ENCODE measurements around the gene EIF3B.

Gene EIF3B

GRCh38 chr7:2309889-2310331 lies 44.7 kb upstream of the EIF3B start:
- H3K4me1 ChIP-seq (ENCODE audit: low read length): no peaks in the 10 kb centered on the region
- no peak overlapping the region for H3K27ac ChIP-seq (ENCODE audit: low read length)
- DNase-seq: no peak
- no peaks in the 10 kb centered on the region for H3K36me3 ChIP-seq (replicated peaks; ENCODE audit: insufficient read depth, low read length)
- H3K9me3 ChIP-seq (replicated peaks; ENCODE audit: insufficient read depth, low read length): no peaks in the 10 kb centered on the region
- H3K27me3 ChIP-seq (replicated peaks; ENCODE audit: insufficient read depth, low read length): no peaks in the 10 kb centered on the region
- H3K4me3 ChIP-seq (ENCODE audit: low read length): no peak overlapping the region
- H4K20me1 ChIP-seq (ENCODE audit: insufficient read depth, low read length): no peaks in the 10 kb centered on the region
- peaks cover 28% of the 10 kb centered on the region for H3K79me2 ChIP-seq (ENCODE audit: low read length)
- no peak overlapping the region for H3K4me2 ChIP-seq (ENCODE audit: low read depth, low read length)
- H2AFZ ChIP-seq (ENCODE audit: low read length): no peak overlapping the region
- H3F3A ChIP-seq (ENCODE audit: insufficient read depth, low read length): no peaks in the 10 kb centered on the region
- H3K9ac ChIP-seq (ENCODE audit: low read length): no peak overlapping the region
- no peaks in the 10 kb centered on the region for H3K9me2 ChIP-seq (replicated peaks; ENCODE audit: insufficient read depth, low read length)
- TF ChIP-seq EZH2phosphoT487 (IDR thresholded peaks at IDR 0.05; ENCODE audit: low read length) (no peak), EZH2 (optimal IDR thresholded peaks at IDR 0.05; ENCODE audit: low read depth, low read length) (no peak), CTCF (IDR thresholded peaks at IDR 0.05; ENCODE audit: low read length) (no peak)

GRCh38 chr7:2312267-2312929 lies 42.2 kb upstream of the EIF3B start:
- Histone ChIP-seq H3F3A (ENCODE audit: insufficient read depth, low read length) (no peaks in the 10 kb centered on the region), H3K4me2 (ENCODE audit: low read depth, low read length) (no peak overlapping the region), H3K4me3 (ENCODE audit: low read length) (no peak overlapping the region), H3K27me3 (replicated peaks; ENCODE audit: insufficient read depth, low read length) (no peaks in the 10 kb centered on the region), H3K36me3 (replicated peaks; ENCODE audit: insufficient read depth, low read length) (no peaks in the 10 kb centered on the region), H3K27ac (ENCODE audit: low read length) (no peak overlapping the region), H3K79me2 (ENCODE audit: low read length) (peaks cover 28% of the 10 kb centered on the region), H3K9me3 (replicated peaks; ENCODE audit: insufficient read depth, low read length) (no peaks in the 10 kb centered on the region), H3K9me2 (replicated peaks; ENCODE audit: insufficient read depth, low read length) (no peaks in the 10 kb centered on the region), H4K20me1 (ENCODE audit: insufficient read depth, low read length) (no peaks in the 10 kb centered on the region), H2AFZ (ENCODE audit: low read length) (no peak overlapping the region), H3K9ac (ENCODE audit: low read length) (no peak overlapping the region), H3K4me1 (ENCODE audit: low read length) (no peaks in the 10 kb centered on the region)
- TF ChIP-seq EZH2 (optimal IDR thresholded peaks at IDR 0.05; ENCODE audit: low read depth, low read length): no peak
- no peak for TF ChIP-seq CTCF (IDR thresholded peaks at IDR 0.05; ENCODE audit: low read length)
- DNase-seq: no peak

GRCh38 chr7:2313450-2314208 lies 41.0 kb upstream of the EIF3B start:
- peak overlapping the region; percentile 81 for H3K9ac ChIP-seq (ENCODE audit: low read length)

More at GRCh38 chr7:2313450-2314208, 41.0 kb upstream of the EIF3B start:
- no peaks in the 10 kb centered on the region for H3K9me3 ChIP-seq (replicated peaks; ENCODE audit: insufficient read depth, low read length)
- no peaks in the 10 kb centered on the region for H3K36me3 ChIP-seq (replicated peaks; ENCODE audit: insufficient read depth, low read length)
- no peaks in the 10 kb centered on the region for H3K4me1 ChIP-seq (ENCODE audit: low read length)
- H3K4me3 ChIP-seq (ENCODE audit: low read length): peak overlapping the region; percentile 97
- no peak for DNase-seq
- no peaks in the 10 kb centered on the region for H3K27me3 ChIP-seq (replicated peaks; ENCODE audit: insufficient read depth, low read length)
- H3K27ac ChIP-seq (ENCODE audit: low read length): no peak overlapping the region
- TF ChIP-seq EZH2 (optimal IDR thresholded peaks at IDR 0.05; ENCODE audit: low read depth, low read length): no peak
- TF ChIP-seq EZH2phosphoT487 (IDR thresholded peaks at IDR 0.05; ENCODE audit: low read length): no peak
- no peak for TF ChIP-seq CTCF (IDR thresholded peaks at IDR 0.05; ENCODE audit: low read length)
- peaks cover 28% of the 10 kb centered on the region for H3K79me2 ChIP-seq (ENCODE audit: low read length)
- peak overlapping the region; percentile 92 for H2AFZ ChIP-seq (ENCODE audit: low read length)
- no peaks in the 10 kb centered on the region for H3K9me2 ChIP-seq (replicated peaks; ENCODE audit: insufficient read depth, low read length)
- H4K20me1 ChIP-seq (ENCODE audit: insufficient read depth, low read length): no peaks in the 10 kb centered on the region
- H3F3A ChIP-seq (ENCODE audit: insufficient read depth, low read length): no peaks in the 10 kb centered on the region
- H3K4me2 ChIP-seq (ENCODE audit: low read depth, low read length): peak overlapping the region; percentile 98

Data from MM.1S (cell line).